ENCODE measurements around the gene URAD.

DNA sequence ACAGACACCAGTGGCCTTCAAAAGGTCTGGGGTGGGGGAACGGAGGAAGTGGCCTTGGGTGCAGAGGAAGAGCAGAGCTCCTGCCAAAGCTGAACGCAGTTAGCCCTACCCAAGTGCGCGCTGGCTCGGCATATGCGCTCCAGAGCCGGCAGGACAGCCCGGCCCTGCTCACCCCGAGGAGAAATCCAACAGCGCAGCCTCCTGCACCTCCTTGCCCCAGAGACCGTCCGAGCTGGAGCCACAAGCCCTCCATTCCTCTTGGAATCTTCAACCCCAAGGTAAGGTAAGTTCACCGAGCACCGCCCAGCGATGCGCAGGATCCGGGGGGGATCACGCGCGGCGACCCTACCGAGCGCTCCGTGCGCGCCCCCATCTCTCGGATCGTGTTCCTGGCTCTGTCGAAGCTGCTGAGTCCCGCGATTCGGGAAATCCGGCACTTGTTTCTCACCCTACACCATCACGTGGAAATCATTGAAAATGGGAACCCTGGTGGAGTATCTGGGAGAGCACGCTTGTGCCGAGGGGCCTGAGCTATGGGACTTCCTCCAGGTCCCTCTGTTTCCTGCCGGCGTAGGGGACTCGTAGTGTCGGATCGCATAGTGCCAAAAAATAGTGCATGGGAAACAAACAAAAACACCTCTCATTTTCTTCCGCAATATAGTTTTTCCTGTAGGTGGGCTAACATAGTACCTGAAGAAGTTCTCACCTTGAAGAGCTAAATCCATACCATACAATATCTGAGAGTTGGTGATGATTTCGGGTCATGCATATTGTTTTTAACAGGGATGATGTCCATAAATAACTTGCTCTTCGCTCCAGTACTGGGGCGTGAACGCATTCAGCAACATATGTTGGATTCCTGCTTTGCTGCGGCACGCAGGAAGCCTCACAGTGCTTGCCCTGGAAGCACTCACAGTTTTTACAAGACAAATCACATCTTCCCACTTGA, 59.4 kb downstream of the URAD start:
- TF ChIP-seq EP300 (IDR thresholded peaks at IDR 0.05), result no peak
- TF ChIP-seq, protein P1, sequence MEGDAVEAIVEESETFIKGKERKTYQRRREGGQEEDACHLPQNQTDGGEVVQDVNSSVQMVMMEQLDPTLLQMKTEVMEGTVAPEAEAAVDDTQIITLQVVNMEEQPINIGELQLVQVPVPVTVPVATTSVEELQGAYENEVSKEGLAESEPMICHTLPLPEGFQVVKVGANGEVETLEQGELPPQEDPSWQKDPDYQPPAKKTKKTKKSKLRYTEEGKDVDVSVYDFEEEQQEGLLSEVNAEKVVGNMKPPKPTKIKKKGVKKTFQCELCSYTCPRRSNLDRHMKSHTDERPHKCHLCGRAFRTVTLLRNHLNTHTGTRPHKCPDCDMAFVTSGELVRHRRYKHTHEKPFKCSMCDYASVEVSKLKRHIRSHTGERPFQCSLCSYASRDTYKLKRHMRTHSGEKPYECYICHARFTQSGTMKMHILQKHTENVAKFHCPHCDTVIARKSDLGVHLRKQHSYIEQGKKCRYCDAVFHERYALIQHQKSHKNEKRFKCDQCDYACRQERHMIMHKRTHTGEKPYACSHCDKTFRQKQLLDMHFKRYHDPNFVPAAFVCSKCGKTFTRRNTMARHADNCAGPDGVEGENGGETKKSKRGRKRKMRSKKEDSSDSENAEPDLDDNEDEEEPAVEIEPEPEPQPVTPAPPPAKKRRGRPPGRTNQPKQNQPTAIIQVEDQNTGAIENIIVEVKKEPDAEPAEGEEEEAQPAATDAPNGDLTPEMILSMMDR (IDR thresholded peaks at IDR 0.05), result no peak
